Measurements from ENCODE around the gene PAX8. TPM values are rescaled to one million over a fixed set of nuclear protein-coding genes. Genes with fewer than 3 reads are reported as not detected.

PAX8 gene
- polyA plus RNA-seq, 1 donor from 2014 or later = 0.85 TPM

GRCh38 chr2:113195923-113196501 lies 82.7 kb downstream of the PAX8 start:
- H3K9me3 Mint-ChIP-seq = no peaks in the 10 kb centered on the region

DNA sequence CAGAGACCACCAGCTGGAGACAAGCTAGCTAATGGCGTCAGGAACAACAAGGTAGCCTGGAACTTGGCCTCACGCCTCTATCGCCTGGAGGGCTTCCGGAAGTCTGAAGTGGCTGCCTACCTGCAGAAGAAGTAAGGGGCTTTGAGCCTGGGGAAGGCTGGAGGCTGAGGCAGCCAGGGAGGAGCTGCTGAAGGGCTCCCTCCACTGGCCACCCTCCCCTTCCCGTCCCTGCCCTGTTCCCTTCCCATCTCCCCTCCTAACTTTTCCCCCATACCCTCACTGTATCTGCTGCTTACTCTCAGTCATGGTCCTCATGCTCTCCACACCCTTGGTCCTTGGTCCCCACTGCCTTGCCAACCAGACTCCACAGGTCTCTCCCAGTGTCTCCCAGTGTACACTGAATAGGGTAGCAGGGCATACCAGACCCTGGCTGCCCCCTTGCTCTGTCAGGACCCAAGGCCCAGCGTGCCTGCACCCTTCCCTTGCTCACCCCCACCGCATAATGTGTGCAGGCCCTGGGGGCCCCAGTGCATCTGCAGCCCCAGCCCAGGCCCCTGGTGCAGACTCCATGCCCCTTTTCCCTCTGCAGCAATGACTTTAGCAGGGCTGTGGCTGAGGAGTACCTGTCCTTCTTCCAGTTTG lies 86.1 kb downstream of the PAX8 start:
- H3K4me1 Mint-ChIP-seq = peaks cover 19 to 24% (median 24%) of the 10 kb centered on the region in 3 donors
- H3K4me3 Mint-ChIP-seq = no peak overlapping the region
- no peaks in the 10 kb centered on the region for H3K9me3 Mint-ChIP-seq
- peaks cover 1% of the 10 kb centered on the region for H3K36me3 Mint-ChIP-seq
- no peak overlapping the region for H3K27ac Mint-ChIP-seq
- no peaks in the 10 kb centered on the region for H3K27me3 Mint-ChIP-seq

More at GRCh38 chr2:113195923-113196501, 82.7 kb downstream of the PAX8 start:
- Mint-ChIP-seq H3K4me1 (peaks cover 1 to 5% (median 5%) of the 10 kb centered on the region in 3 donors), H3K36me3 (peaks cover 3% of the 10 kb centered on the region), H3K27me3 (no peaks in the 10 kb centered on the region), H3K27ac (peak overlapping the region in 2 of 3 donors; percentile 25 to 50), H3K4me3 (no peak overlapping the region)

DNA sequence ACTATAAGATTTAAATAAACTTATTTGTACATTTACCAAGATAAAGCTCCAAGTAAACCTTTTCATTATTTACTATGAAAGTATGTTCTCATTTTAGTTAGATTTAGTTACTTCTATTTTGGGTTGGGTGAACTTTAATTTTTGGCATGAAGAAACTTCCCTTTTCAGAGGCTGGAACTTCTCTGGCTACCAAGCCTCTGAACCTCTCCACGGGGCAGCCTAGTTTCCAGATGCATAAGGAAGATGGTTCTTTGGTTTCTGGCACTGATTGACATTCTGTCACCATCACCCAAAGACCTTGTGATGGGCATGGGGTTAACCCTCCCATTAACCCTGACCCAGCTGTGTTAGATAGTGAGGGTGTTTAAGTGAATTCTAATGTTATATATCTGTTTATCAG lies 87.8 kb downstream of the PAX8 start:
- Mint-ChIP-seq H3K9me3 (no peaks in the 10 kb centered on the region), H3K4me1 (peaks cover 24 to 30% (median 28%) of the 10 kb centered on the region in 3 donors), H3K4me3 (peak overlapping the region in 2 of 4 donors; percentile 3 to 52), H3K36me3 (peaks cover 2% of the 10 kb centered on the region), H3K27me3 (no peaks in the 10 kb centered on the region), H3K27ac (peak overlapping the region in 2 of 3 donors; percentile 73 to 92)

DNA sequence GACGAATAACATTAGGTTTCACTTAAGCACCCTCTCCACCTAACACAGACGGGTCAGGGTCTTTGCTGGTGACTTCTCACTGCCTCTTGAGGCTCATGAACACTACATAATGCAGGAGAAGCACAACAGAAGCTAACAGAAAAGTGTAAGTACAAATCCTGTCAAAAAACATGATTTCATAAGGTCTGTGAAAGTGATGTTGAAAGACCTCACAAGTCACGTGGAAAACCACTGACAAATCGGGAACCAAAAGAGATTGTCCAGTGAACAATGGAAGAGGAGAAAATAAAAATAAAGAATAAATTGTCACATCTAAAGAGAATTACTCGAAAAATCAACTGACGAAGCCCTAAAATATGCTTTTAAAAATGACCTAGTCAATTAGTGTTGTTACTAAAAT lies 91.0 kb downstream of the PAX8 start:
- Mint-ChIP-seq H3K36me3 (peaks cover 3% of the 10 kb centered on the region), H3K27me3 (no peaks in the 10 kb centered on the region), H3K4me3 (peak overlapping the region in 1 of 4 donors; percentile 10), H3K4me1 (peaks cover 33 to 42% (median 40%) of the 10 kb centered on the region in 3 donors), H3K9me3 (no peaks in the 10 kb centered on the region), H3K27ac (peak overlapping the region in 1 of 3 donors; percentile 90)

GRCh38 chr2:113186433-113186796 lies 92.3 kb downstream of the PAX8 start:
- H3K27ac Mint-ChIP-seq = peak overlapping the region in 2 of 3 donors; percentile 3 to 63
- peak overlapping the region in 1 of 4 donors; percentile 75 for H3K4me3 Mint-ChIP-seq
- H3K36me3 Mint-ChIP-seq = peaks cover 3% of the 10 kb centered on the region
- peaks cover 42 to 52% (median 49%) of the 10 kb centered on the region in 3 donors for H3K4me1 Mint-ChIP-seq
- H3K9me3 Mint-ChIP-seq = no peaks in the 10 kb centered on the region
- no peaks in the 10 kb centered on the region for H3K27me3 Mint-ChIP-seq

DNA sequence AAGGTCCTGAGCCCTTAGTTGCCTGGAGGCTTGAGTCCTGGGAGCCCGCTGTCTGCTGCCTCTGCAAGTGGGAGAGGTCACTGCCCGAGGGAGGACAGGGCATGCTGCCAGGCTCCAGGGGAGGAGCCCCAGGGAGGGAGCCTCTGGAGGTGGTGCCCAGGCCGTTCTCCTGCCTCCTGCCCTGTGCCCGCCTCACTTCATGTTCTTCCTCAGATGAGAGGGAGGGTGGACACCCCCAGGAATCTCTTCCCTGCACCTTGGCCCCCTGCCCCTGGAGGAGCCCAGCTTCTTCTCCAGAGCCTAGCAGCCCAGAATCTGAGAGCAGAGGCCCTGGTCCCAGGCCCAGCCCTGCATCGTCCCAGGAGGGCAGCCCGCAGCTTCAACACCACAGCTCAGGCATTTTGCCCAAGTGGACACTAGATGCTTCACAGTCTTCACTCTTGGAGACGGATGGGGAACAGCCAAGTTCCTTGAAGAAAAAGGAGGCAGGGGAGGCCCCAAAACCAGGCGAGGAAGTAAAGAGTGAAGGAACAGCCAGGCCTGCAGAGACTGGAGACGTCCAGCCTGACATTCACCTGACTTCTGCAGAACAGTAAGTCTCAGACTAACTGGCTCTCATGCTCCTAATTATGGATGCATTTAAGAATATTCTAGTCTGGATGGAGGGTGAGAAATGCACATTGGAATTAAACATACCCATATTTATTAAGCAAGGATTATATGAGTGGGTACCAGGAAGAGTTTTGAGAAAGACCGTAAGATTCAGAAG lies 92.9 kb downstream of the PAX8 start:
- peak overlapping the region in 2 of 3 donors; percentile 63 to 84 for H3K27ac Mint-ChIP-seq
- peaks cover 47 to 57% (median 53%) of the 10 kb centered on the region in 3 donors for H3K4me1 Mint-ChIP-seq
- no peaks in the 10 kb centered on the region for H3K9me3 Mint-ChIP-seq
- peak overlapping the region in 2 of 4 donors; percentile 49 to 75 for H3K4me3 Mint-ChIP-seq
- H3K36me3 Mint-ChIP-seq = peaks cover 3% of the 10 kb centered on the region
- H3K27me3 Mint-ChIP-seq = no peaks in the 10 kb centered on the region

DNA sequence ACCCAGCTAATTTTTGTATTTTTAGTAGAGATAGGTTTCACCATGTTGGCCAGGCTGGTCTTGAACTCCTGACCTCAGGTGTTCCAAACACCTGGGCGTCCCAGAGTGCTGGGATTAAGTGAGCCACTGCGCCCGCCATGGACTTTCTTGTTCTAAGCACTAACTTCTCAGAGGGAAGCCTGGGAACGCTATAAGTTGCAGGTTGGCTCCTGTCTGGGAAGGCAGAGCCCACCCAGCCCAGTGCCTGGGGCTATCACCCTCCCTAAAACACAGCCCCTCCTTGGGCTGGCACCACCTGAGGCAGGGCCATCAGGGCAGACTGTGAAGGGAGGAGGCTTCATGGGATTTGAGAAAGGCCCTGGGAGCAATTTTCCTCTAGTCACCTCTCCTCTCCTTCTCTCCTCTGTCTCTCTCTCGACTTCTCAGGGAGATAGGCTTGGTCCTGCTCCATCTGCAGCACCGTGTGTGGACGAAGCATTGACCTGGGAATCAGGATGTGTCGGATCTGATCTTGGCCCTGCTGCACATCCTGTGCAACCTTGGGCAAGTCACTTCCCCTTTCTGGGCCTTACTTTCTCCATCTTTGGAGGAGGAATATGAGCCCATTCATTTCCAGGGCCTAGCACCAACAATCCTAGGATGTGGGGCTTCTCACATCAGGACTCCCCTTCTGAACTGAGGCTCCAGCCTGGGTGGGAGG lies 94.0 kb downstream of the PAX8 start:
- peaks cover 3% of the 10 kb centered on the region for H3K36me3 Mint-ChIP-seq
- peak overlapping the region in 1 of 4 donors; percentile 66 for H3K4me3 Mint-ChIP-seq
- peak overlapping the region in 2 of 3 donors; percentile 11 to 81 for H3K27ac Mint-ChIP-seq
- no peaks in the 10 kb centered on the region for H3K9me3 Mint-ChIP-seq
- peaks cover 52 to 60% (median 54%) of the 10 kb centered on the region in 3 donors for H3K4me1 Mint-ChIP-seq
- H3K27me3 Mint-ChIP-seq = no peaks in the 10 kb centered on the region

DNA sequence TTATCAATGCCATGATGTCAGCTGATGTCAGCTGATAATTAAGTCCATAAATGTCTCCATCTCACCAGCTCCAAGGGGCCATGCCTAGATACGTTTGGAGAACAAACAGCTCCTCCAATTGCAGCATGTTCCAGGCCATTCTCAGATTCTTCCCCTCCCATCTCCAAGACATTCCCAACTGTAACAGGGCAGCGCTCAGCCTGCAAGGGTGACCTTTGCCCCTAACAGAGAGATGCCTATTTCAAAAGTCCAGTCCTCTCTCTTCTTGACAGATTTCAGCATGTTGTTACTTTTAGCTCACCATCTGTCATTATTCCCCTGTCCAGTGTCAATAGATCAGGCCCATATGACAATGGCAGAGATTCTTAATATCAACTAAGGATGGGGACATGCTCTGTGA lies 95.0 kb downstream of the PAX8 start:
- peak overlapping the region in 3 of 4 donors; percentile 27 to 46 (median 33) for H3K4me3 Mint-ChIP-seq
- H3K36me3 Mint-ChIP-seq = peaks cover 3% of the 10 kb centered on the region
- no peaks in the 10 kb centered on the region for H3K27me3 Mint-ChIP-seq
- no peaks in the 10 kb centered on the region for H3K9me3 Mint-ChIP-seq
- peaks cover 53 to 60% (median 56%) of the 10 kb centered on the region in 3 donors for H3K4me1 Mint-ChIP-seq
- H3K27ac Mint-ChIP-seq = peak overlapping the region; percentile 21 to 92 (median 50)

DNA sequence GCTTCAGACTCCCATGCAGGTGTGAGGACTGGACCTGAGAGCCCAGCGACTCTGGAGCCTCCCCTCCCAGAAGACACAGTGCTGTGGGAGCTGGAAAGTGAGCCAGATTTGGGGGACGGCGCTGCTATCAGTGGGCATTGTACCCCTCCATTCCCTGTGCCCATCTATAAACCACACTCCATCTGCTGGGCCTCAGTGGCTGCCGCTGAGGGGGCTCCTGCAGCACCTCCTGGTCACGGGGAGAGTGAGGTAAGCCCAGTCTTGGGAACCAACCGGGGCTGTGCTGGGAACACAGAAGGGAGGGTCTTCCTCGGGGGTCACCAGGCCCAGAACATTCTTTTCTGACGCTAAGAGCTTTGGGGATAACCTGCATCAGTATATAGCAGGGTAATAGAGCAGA lies 95.5 kb downstream of the PAX8 start:
- Mint-ChIP-seq H3K36me3 (peaks cover 3% of the 10 kb centered on the region), H3K4me3 (peak overlapping the region in 2 of 4 donors; percentile 33 to 46), H3K9me3 (no peaks in the 10 kb centered on the region), H3K4me1 (peaks cover 56 to 60% (median 58%) of the 10 kb centered on the region in 3 donors), H3K27ac (peak overlapping the region; percentile 21 to 92 (median 50)), H3K27me3 (no peaks in the 10 kb centered on the region)

- Mint-ChIP-seq H3K4me3 (peak overlapping the region in 1 of 4 donors; percentile 28), H3K27me3 (no peaks in the 10 kb centered on the region), H3K36me3 (peaks cover 3% of the 10 kb centered on the region), H3K4me1 (peaks cover 55 to 58% (median 58%) of the 10 kb centered on the region in 3 donors), H3K9me3 (no peaks in the 10 kb centered on the region), H3K27ac (no peak overlapping the region)
These were observed 96.1 kb downstream of the PAX8 start for GRCh38 chr2:113182471-113183260.

GRCh38 chr2:113181258-113182051 lies 97.3 kb downstream of the PAX8 start:
- Mint-ChIP-seq H3K4me1 (peaks cover 59 to 64% (median 61%) of the 10 kb centered on the region in 3 donors), H3K4me3 (peak overlapping the region in 3 of 4 donors; percentile 28 to 75 (median 36)), H3K9me3 (no peaks in the 10 kb centered on the region), H3K36me3 (peaks cover 5% of the 10 kb centered on the region), H3K27ac (peak overlapping the region in 2 of 3 donors; percentile 63 to 85), H3K27me3 (no peaks in the 10 kb centered on the region)

DNA sequence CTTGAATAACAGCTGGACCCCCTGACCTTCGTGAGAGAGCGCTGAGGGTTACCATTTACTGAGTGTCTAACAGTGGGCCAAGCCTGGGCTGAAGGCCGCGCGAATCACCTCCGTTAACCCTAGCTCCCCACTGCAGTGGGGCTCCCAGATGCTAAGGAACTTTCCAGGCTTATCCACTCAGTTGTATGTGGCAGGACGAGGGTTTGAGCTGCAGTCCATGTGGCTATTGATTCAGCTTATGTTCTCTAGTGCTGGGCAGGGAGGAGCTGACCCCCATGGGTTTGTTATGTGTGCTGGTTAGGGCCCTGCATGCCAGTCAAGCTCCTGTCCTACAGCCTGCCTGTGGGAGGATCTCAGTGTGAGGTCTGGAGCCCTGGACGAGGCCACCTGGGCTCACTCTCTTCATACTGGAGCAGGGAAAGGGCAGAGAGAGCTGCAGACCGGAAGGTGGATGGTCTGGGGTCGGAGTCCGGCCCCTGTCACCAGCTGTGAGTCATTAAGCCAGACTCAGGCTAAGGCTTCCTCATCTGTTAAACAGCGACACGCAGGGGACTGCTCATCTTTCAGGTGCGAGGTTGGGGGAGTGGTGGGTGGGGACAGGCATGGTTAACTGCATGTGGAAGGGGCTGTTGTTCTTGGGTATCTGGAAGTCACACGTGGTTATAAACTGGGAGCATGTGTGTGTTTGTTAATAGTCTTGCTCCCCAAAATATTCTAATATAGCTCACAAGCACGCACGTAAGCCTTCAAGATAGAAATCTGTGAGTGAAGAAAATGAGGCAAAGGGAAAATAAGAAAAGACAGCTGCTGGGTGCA lies 98.4 kb downstream of the PAX8 start:
- no peaks in the 10 kb centered on the region for H3K27me3 Mint-ChIP-seq
- H3K9me3 Mint-ChIP-seq = no peaks in the 10 kb centered on the region
- H3K36me3 Mint-ChIP-seq = peaks cover 4% of the 10 kb centered on the region
- peaks cover 59 to 64% (median 61%) of the 10 kb centered on the region in 3 donors for H3K4me1 Mint-ChIP-seq
- peak overlapping the region in 3 of 4 donors; percentile 58 to 71 (median 71) for H3K4me3 Mint-ChIP-seq
- peak overlapping the region in 2 of 3 donors; percentile 63 to 85 for H3K27ac Mint-ChIP-seq

All from IgD-negative memory B cell (primary cell).